Type B pancreatic cell (in vitro differentiated cells): ENCODE results near the gene CREB5. TPM values are rescaled to one million over a fixed set of nuclear protein-coding genes. Genes with fewer than 3 reads are reported as not detected.
A peak's percentile ranks its signal among the peaks of the same experiment; 100 is the strongest.

ENCODE experiments used
- DNase-seq: peaks from one replicate; pipeline ENCODE4 v3.0.0; 2021; ENCODE audit warnings: mixed read lengths; ENCODE audit not compliant: unreplicated experiment; ENCODE audit errors: extremely low spot score
- H3K27ac Mint-ChIP-seq: 2 replicates; pipeline ENCODE4 v1.8.0; 2021; ENCODE audit warnings: mild to moderate bottlenecking, mixed read lengths
- H3K27me3 Mint-ChIP-seq: 2 replicates; pipeline ENCODE4 v1.8.0; 2021; ENCODE audit warnings: mixed read lengths
- H3K36me3 Mint-ChIP-seq: 2 replicates; pipeline ENCODE4 v1.8.0; 2021; ENCODE audit warnings: mixed read lengths
- H3K4me1 Mint-ChIP-seq: one replicate; pipeline ENCODE4 v1.8.0; 2021; ENCODE audit warnings: mixed read lengths; ENCODE audit not compliant: unreplicated experiment
- H3K4me3 Mint-ChIP-seq: 2 replicates; pipeline ENCODE4 v1.8.0; 2021; ENCODE audit warnings: mild to moderate bottlenecking, mixed read lengths
- H3K9me3 Mint-ChIP-seq: 2 replicates; pipeline ENCODE4 v1.8.0; 2021; ENCODE audit warnings: mixed read lengths
- CTCF ChIP-seq: fragments of 200-600 bp; sonication (generic); conservative IDR thresholded peaks from 2 replicates; pipeline ENCODE4 v1.5.0; 2021; ENCODE audit warnings: antibody characterized with exemption, mild to moderate bottlenecking
- total RNA-seq: library from RNA; stranded (reverse); gene quantifications from 2 replicates; pipeline ENCODE4 v1.2.1, GENCODE V29; 2021; ENCODE audit warnings: low replicate concordance

CREB5 gene
- total RNA-seq, 1 donor from 2014 or later = 31.0 TPM

DNA sequence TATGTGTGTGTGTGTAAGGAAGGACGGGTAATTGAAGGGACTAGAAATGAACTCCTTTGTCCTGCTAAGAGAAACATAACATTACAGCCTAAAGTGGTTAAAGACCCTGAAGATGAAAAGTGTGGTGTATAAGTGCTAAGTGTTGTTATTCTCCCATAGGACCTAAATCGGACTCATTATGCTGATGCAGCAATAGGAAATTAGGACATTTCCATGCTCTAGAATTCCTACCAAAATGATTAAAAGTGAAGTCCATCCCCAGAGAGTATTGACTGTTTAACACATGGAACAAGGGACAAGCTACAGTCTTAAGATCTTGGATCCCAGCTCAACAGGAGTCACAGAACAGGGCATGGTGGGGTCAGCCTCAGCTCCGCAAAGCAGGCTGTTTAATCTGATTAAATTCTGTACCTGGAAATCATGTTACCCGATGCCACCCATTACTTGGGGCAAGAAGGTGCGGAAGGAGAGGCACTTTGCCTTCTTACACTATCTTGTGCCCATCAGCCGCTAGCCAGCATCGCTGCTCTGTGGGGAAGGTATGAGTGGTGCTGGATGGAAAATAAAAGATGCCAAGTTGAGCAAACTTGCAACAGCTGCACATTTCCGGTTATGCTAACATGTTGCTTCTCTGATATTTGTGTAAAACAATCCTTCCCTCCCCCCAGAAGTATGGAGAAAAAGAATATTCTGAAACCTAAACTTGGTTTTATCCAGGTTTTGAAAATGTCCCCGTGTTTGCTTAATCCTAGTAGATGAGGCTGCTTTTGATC, 100.5 kb downstream of the CREB5 start:
- no peaks in the 10 kb centered on the region for H3K9me3 Mint-ChIP-seq
- no peak for TF ChIP-seq CTCF
- peak overlapping the region; percentile 5 for H3K27ac Mint-ChIP-seq
- H3K27me3 Mint-ChIP-seq = peaks cover 20% of the 10 kb centered on the region
- no peak for DNase-seq
- H3K4me3 Mint-ChIP-seq = no peak overlapping the region
- H3K36me3 Mint-ChIP-seq = peaks cover 4% of the 10 kb centered on the region
- H3K4me1 Mint-ChIP-seq = peaks cover 29% of the 10 kb centered on the region

GRCh38 chr7:28516390-28517172, 104.3 kb downstream of the CREB5 start:
- Mint-ChIP-seq H3K9me3 (no peaks in the 10 kb centered on the region), H3K27me3 (peaks cover 28% of the 10 kb centered on the region), H3K4me1 (peaks cover 54% of the 10 kb centered on the region), H3K36me3 (no peaks in the 10 kb centered on the region), H3K27ac (no peak overlapping the region), H3K4me3 (no peak overlapping the region)
- no peak for DNase-seq
- TF ChIP-seq CTCF = no peak

DNA sequence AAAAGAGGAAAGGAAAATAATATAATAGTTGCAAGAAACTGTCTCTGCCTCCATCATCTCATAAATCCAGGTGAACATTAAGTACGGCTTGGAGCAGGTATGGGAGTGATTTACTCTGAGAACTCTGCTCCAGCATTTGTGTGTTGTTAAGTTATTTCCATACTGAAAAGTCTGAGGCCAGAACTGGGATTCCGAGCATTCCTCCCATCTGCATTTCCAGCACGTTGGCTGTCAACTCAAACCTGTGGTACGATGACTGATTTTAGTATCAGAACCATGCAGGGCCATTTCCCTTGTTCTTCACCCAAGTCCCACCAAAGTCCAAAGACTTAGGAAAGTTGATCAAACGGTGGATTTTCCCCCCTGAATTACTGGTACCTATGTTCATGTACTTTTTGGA, 104.9 kb downstream of the CREB5 start:
- Mint-ChIP-seq H3K36me3 (no peaks in the 10 kb centered on the region), H3K27me3 (peaks cover 24% of the 10 kb centered on the region), H3K27ac (no peak overlapping the region), H3K9me3 (no peaks in the 10 kb centered on the region), H3K4me1 (peaks cover 51% of the 10 kb centered on the region), H3K4me3 (no peak overlapping the region)
- no peak for TF ChIP-seq CTCF
- DNase-seq = no peak

- Mint-ChIP-seq H3K36me3 (no peaks in the 10 kb centered on the region), H3K4me3 (no peak overlapping the region), H3K27ac (no peak overlapping the region), H3K27me3 (peaks cover 21% of the 10 kb centered on the region), H3K9me3 (no peaks in the 10 kb centered on the region), H3K4me1 (peaks cover 47% of the 10 kb centered on the region)
- no peak for DNase-seq
- TF ChIP-seq CTCF = no peak
Observed at GRCh38 chr7:28517606-28518005, 105.3 kb downstream of the CREB5 start.

DNA sequence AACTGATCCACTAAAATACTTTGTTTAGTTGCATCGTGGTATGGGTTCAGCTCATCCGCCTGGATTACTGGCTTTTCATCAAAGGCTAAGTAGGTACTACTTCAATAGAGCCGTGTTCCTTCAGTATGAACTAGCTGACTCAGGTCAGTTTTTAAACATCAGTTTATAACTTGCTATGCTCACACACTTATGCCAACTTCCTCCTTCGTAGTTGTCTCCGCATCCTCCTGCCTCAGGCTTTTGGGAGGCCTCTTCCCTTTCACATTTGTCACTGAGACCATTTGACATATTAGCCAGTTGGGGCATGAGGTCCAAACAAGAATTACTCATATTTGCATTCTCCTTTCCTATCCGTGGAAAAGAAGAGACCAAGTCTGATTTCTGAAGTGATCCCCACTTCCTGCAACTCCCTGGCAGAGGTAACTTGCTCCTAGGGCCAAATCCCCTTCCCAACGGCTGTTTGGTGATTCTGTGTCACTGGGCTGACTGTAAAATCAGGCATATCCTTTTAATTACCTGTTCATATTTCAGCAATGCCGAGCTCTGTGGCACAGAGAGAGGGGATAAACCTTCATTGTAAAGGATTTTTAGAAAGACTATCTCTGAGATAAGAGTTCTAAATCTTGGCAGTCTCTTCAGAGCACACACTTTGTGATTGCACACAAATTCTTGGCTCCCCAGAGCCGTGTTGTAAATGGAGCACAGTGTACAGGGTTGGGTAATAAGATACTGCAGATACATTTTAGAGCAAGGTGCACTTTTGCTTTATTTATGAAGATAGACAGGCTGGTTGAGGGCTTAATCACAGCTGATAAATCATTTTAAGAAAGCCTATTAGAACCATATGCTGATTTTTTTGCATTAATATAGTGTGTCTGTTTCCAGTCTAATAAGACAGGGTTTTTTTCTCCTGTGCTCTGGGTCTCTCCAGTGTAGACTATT, 108.0 kb downstream of the CREB5 start:
- Mint-ChIP-seq H3K27ac (no peak overlapping the region), H3K9me3 (no peaks in the 10 kb centered on the region), H3K27me3 (peaks cover 16% of the 10 kb centered on the region)

More for the DNA sequence above, 108.0 kb downstream of the CREB5 start:
- no peak overlapping the region for H3K4me3 Mint-ChIP-seq
- no peak for TF ChIP-seq CTCF
- H3K36me3 Mint-ChIP-seq = no peaks in the 10 kb centered on the region
- H3K4me1 Mint-ChIP-seq = peaks cover 38% of the 10 kb centered on the region
- no peak for DNase-seq
